Heart left ventricle (tissue), 16 donors: Measurements from ENCODE around the gene SHISA4. TPM values are rescaled to one million over a fixed set of nuclear protein-coding genes. Genes with fewer than 3 reads are reported as not detected.

Experiments
- ATAC-seq, 4 donors: fragments of 200-7000 bp; cut with Tn5 transposase; one replicate each; pipeline ENCODE4 v1.9.1; 2020 to 2022; ENCODE audit warnings: moderate library complexity in 4 of 4, mild to moderate bottlenecking in 3 of 4, moderate number of reproducible peaks in 1 of 4
- DNase-seq, 5 donors: peaks; one replicate each; pipeline ENCODE4 v3.0.0-alpha.2; 2020
- H3K27ac ChIP-seq, 12 donors: fragments of 200-600 bp; sonication (generic) in 4 of 12; one replicate each; pipeline versions ENCODE4 v1.5.0 to v1.8.0; 2016 to 2022; ENCODE audit warnings: mild to moderate bottlenecking in 2 of 12
- H3K27me3 ChIP-seq, 9 donors: fragments of 200-600 bp; sonication (generic) in 2 of 9; one replicate each; pipeline versions ENCODE4 v1.5.1 to v1.8.0; 2016 to 2022; ENCODE audit warnings: mild to moderate bottlenecking in 3 of 9
- H3K36me3 ChIP-seq, 9 donors: fragments of 200-600 bp; sonication (generic) in 2 of 9; one replicate each; pipeline versions ENCODE4 v1.5.0 to v1.8.0; 2018 to 2022; ENCODE audit warnings: mild to moderate bottlenecking in 2 of 9
- H3K4me1 ChIP-seq, 12 donors: fragments of 200-600 bp; sonication (generic) in 4 of 12; one replicate each; pipeline versions ENCODE4 v1.5.0 to v1.8.0; 2016 to 2022; ENCODE audit warnings: mild to moderate bottlenecking in 3 of 12
- H3K4me3 ChIP-seq, 12 donors: fragments of 200-600 bp; sonication (generic) in 4 of 12; one replicate each; pipeline versions ENCODE4 v1.5.0 to v1.8.0; 2017 to 2022; ENCODE audit warnings: mild to moderate bottlenecking in 9 of 12, moderate library complexity in 4 of 12
- H3K9me3 ChIP-seq, 12 donors: fragments of 200-600 bp; sonication (generic) in 4 of 12; one replicate each; pipeline versions ENCODE4 v1.5.0 to v1.8.0; 2016 to 2022; ENCODE audit warnings: mild to moderate bottlenecking in 1 of 12
- POLR2A ChIP-seq, 2 donors: fragments of 450-650 bp; IDR thresholded peaks; one replicate each; pipeline ENCODE4 v1.6.1; 2017; ENCODE audit warnings: antibody characterized with exemption in 2 of 2, mild to moderate bottlenecking in 2 of 2, moderate library complexity in 2 of 2
- WGBS, 4 donors: extraction: QIAGEN DNeasy Blood & Tissue Kit in 2 of 4; methylation state at CpG; one replicate each; pipeline versions ENCODE4 v1.1.5 to v1.1.7; 2013 to 2018; 5-methylcytosine and 5-hydroxymethylcytosine counted together
- intact Hi-C, 10 donors: fragments of 100-400 bp; cut with DNase I; formaldehyde crosslinking; loops; one replicate each; pipeline versions ENCODE4 v1.11.1 to v1.14.2; 2022
- polyA plus RNA-seq, 2 donors: library from polyadenylated mRNA; stranded (reverse); fragments of 200-250 nt; gene quantifications; one replicate each; pipeline ENCODE4 v1.2.3, GENCODE V29; 2013
- total RNA-seq, 9 donors: library from RNA; depleted of rRNA in 2 of 9; stranded (reverse); fragments of >200 nt in 2 of 9; fragmentation: NEBNext Ultra II Directional in 3 of 9; extraction: Animal tissue kit (Norgen Biotek cat#: 25700) in 3 of 9; gene quantifications; one replicate each; pipeline versions ENCODE4 v1.1.0 to v1.2.4, GENCODE V29; 2016 to 2023
- TF ChIP-seq, protein P1 (sequence below), 12 donors: fragments of 200-600 bp; sonication (generic) in 4 of 12; IDR thresholded peaks; one replicate each; pipeline versions ENCODE4 v1.5.0 to v1.8.0; 2018 to 2022; ENCODE audit warnings: antibody characterized with exemption in 12 of 12, mild to moderate bottlenecking in 5 of 12
- donor health status: ischemic (EF 13 %, LVEDD 7.1; RV severe dilation, severe dysfunction).
- donor health status: healthy with polysubstance abuse.
- donor health status: DM: no; HTN: yes; CAD: no.
- donor health status: DM: no; HTN: no; CAD: no.
- donor health status: ischemic (EF 25% LVEDD 6.9; RV normal size, moderate dysfunction).
- donor health status: ischemic (EF 25% LVEDD 5.7; RV mildly dilated, moderate dysfunction).
- donor health status: healthy.
- donor health status: DM: yes; HTN: yes; CAD: no.
- donor health status: ischemic (EF 35%, LVEDD 5.7; RV mildly dilated, moderate dysfunction).
- donor health status: nonischemic (EF 11% LVEDD 7.7; RV severe dilation, severe dysfunction).
- donor health status: DM: yes; HTN: yes; CAD: no.
- donor health status: PGD.
- donor health status: ischemic (EF 29% LVEDD 5.4; RV normal size, mild dysfunction).
- donor health status: nonischemic (EF 23%, LVEDD 6.1; RV moderate dilation, normal function).

Gene SHISA4
- total and polyA plus RNA-seq, 11 donors: 53.2 to 262 (median 120) TPM

DNA sequence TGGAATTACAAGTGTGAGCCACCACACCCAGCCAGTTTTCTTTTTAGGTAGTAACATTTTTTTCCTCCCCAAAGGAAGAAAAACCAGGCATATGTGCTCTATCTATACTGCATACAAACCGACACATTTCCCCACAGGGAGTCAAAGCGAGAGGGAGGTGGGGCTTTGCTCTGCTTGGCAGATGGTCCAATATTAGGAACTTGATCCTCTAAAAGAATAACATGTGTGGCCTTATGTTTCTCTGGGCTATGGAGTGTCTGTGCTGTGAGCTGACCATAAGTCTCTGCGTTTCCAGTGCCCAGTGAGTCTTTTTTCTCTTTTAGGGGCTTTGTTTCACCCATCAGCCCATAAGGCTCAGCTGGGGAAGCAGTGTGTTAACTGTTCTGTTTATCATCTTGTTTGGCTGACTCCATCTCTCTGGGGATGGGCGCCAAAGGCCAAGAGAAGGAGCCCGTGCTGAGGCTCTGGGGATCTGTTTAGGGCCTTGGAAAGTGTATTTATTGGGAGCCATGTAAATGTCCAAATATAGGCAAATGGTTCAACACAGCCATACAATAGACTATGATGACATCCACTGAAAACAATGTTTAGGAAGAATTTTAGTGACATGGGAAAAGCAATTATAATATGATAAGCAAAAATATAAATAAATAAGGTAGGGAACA, 37.4 kb downstream of the SHISA4 start:
- TF ChIP-seq, protein P1, sequence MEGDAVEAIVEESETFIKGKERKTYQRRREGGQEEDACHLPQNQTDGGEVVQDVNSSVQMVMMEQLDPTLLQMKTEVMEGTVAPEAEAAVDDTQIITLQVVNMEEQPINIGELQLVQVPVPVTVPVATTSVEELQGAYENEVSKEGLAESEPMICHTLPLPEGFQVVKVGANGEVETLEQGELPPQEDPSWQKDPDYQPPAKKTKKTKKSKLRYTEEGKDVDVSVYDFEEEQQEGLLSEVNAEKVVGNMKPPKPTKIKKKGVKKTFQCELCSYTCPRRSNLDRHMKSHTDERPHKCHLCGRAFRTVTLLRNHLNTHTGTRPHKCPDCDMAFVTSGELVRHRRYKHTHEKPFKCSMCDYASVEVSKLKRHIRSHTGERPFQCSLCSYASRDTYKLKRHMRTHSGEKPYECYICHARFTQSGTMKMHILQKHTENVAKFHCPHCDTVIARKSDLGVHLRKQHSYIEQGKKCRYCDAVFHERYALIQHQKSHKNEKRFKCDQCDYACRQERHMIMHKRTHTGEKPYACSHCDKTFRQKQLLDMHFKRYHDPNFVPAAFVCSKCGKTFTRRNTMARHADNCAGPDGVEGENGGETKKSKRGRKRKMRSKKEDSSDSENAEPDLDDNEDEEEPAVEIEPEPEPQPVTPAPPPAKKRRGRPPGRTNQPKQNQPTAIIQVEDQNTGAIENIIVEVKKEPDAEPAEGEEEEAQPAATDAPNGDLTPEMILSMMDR (IDR thresholded peaks at IDR 0.05): no peak
- no peak for TF ChIP-seq POLR2A (IDR thresholded peaks at IDR 0.05)
- H3K9me3 ChIP-seq: no peaks in the 10 kb centered on the region
- H3K4me3 ChIP-seq: no peak overlapping the region
- H3K4me1 ChIP-seq: peaks cover 0 to 7% (median 0%) of the 10 kb centered on the region in 12 donors
- DNase-seq: no peak
- intact Hi-C loops: no loop called here
- ATAC-seq: no peak
- H3K36me3 ChIP-seq: no peaks in the 10 kb centered on the region
- H3K27ac ChIP-seq: peak overlapping the region in 3 of 12 donors; percentile 34 to 73 (median 41)
- WGBS, 4 donors: 59 to 75% (median 73%) methylated on average over 5 of the region's 5 CpGs
- H3K27me3 ChIP-seq: no peaks in the 10 kb centered on the region

DNA sequence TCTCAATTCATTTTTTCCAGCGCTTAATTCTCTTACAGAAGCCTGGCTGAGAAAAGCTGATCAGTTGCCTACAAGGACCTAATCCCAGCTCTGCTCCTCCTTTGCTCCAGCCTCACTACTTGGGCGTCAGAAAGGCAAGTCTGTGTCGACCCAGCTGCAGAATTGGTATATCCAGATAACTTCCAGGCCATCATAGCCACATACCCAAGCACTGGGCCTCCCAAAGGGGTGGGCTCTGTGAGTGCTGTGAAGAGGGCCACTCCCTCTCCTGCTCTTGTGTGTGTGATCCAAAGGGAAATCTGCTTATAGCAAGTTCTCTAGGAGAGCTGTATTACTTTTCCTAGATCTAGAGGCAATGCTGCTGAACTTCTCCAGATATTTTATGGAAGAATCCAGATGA, 39.6 kb downstream of the SHISA4 start:
- DNase-seq (no peak), ATAC-seq (no peak)
- TF ChIP-seq POLR2A (IDR thresholded peaks at IDR 0.05): no peak
- TF ChIP-seq, protein P1 (IDR thresholded peaks at IDR 0.05): no peak
- H3K27ac ChIP-seq: peak overlapping the region in 1 of 12 donors; percentile 73
- 84 to 86% (median 85%) methylated on average over 3 of the region's 3 CpGs for WGBS, 4 donors
- intact Hi-C loops: no loop called here
- peaks cover 0 to 9% (median 0%) of the 10 kb centered on the region in 9 donors for H3K36me3 ChIP-seq
- H3K27me3 ChIP-seq: no peaks in the 10 kb centered on the region
- no peak overlapping the region for H3K4me3 ChIP-seq
- no peaks in the 10 kb centered on the region for H3K9me3 ChIP-seq
- H3K4me1 ChIP-seq: peaks cover 0 to 7% (median 0%) of the 10 kb centered on the region in 12 donors

DNA sequence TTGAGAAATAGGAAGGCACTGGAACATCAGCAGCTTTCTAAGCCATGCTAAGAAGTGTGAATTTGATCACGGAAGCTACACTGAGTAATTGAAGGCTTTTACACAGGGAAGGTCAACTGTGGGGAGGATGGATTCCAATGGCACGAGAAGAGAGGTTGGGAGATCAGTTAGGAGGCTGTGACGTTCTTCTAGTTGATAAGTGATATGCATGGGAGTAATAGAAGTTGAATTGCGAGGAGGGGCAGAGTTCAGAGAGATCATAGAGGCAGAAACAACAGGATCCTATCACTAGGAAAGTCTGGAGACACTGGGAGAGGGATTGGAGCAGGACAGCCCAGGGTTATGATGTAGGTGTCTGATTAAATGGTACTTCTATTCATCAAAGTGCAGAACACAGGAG, 41.4 kb downstream of the SHISA4 start:
- peak overlapping the region in 1 of 12 donors; percentile 7 for H3K27ac ChIP-seq
- no peak overlapping the region for H3K4me3 ChIP-seq
- H3K36me3 ChIP-seq: peaks cover 0 to 9% (median 0%) of the 10 kb centered on the region in 9 donors
- no peaks in the 10 kb centered on the region for H3K27me3 ChIP-seq
- 72 to 80% (median 73%) methylated on average over 4 of the region's 4 CpGs for WGBS, 4 donors
- DNase-seq: no peak
- ATAC-seq: no peak
- intact Hi-C loops: no loop called here
- no peaks in the 10 kb centered on the region for H3K9me3 ChIP-seq
- H3K4me1 ChIP-seq: peaks cover 0 to 7% (median 0%) of the 10 kb centered on the region in 12 donors
- no peak for TF ChIP-seq POLR2A (IDR thresholded peaks at IDR 0.05)

- Histone ChIP-seq H3K9me3 (no peaks in the 10 kb centered on the region), H3K36me3 (peaks cover 0 to 9% (median 0%) of the 10 kb centered on the region in 9 donors), H3K27me3 (no peaks in the 10 kb centered on the region), H3K4me3 (no peak overlapping the region), H3K27ac (peak overlapping the region in 1 of 12 donors; percentile 56), H3K4me1 (peaks cover 0 to 7% (median 0%) of the 10 kb centered on the region in 12 donors)
- TF ChIP-seq POLR2A (IDR thresholded peaks at IDR 0.05): no peak
- TF ChIP-seq, protein P1 (IDR thresholded peaks at IDR 0.05): no peak
- intact Hi-C loops: no loop called here
- ATAC-seq (no peak), DNase-seq (no peak)
- WGBS, 4 donors: 74 to 83% (median 77%) methylated on average over 5 of the region's 5 CpGs
These were observed 42.1 kb downstream of the SHISA4 start for GRCh38 chr1:201930803-201931202.
